HepG2 (cell line): ENCODE results near the gene SF3A2. TPM values are rescaled to one million over a fixed set of nuclear protein-coding genes. Genes with fewer than 3 reads are reported as not detected.
A peak's percentile ranks its signal among the peaks of the same experiment; 100 is the strongest.

Source experiments
- DDIT3 ChIP-seq: sonication (generic); formaldehyde crosslinking; IDR thresholded peaks from 2 replicates; pipeline ENCODE4 v1.4.0; 2020; ENCODE audit warnings: mild to moderate bottlenecking, missing genetic modification reagents
- FOSL1 ChIP-seq: sonication (generic); formaldehyde crosslinking; IDR thresholded peaks from 2 replicates; pipeline ENCODE4 v1.9.0; 2021; ENCODE audit warnings: missing genetic modification reagents, borderline replicate concordance
- GRHL1 ChIP-seq: sonication (generic); formaldehyde crosslinking; conservative IDR thresholded peaks from 2 replicates; pipeline ENCODE4 v1.8.0; 2022; ENCODE audit warnings: missing genetic modification reagents
- MLXIP ChIP-seq: sonication (generic); formaldehyde crosslinking; IDR thresholded peaks from 2 replicates; pipeline ENCODE4 v1.9.0; 2021; ENCODE audit warnings: missing genetic modification reagents, borderline replicate concordance
- MTF1 ChIP-seq: sonication (generic); formaldehyde crosslinking; IDR thresholded peaks from 2 replicates; pipeline ENCODE4 v1.5.0; 2020; ENCODE audit warnings: missing genetic modification reagents
- MZF1 ChIP-seq: sonication (generic); formaldehyde crosslinking; IDR thresholded peaks from 2 replicates; pipeline ENCODE4 v1.8.1; 2023; ENCODE audit warnings: mild to moderate bottlenecking, missing genetic modification reagents, borderline replicate concordance
- RORA ChIP-seq: sonication (generic); formaldehyde crosslinking; IDR thresholded peaks from 2 replicates; pipeline ENCODE4 v1.5.0; 2020; ENCODE audit warnings: mild to moderate bottlenecking, missing genetic modification reagents, moderate library complexity
- SMARCC2 ChIP-seq: fragments of 450-650 bp; IDR thresholded peaks from 2 replicates; pipeline ENCODE4 v1.6.1; 2017; ENCODE audit warnings: antibody characterized with exemption, mild to moderate bottlenecking
- SOX5 ChIP-seq: IDR thresholded peaks from 2 replicates; pipeline ENCODE4 v1.6.1; 2016; ENCODE audit warnings: borderline replicate concordance
- SP140L ChIP-seq: sonication (generic); formaldehyde crosslinking; IDR thresholded peaks from 2 replicates; pipeline ENCODE4 v1.4.0; 2020; ENCODE audit warnings: missing genetic modification reagents, borderline replicate concordance
- TRIM22 ChIP-seq: fragments of 450-650 bp; IDR thresholded peaks from 2 replicates; pipeline ENCODE4 v1.6.1; 2017
- ZGPAT ChIP-seq: IDR thresholded peaks from 2 replicates; pipeline ENCODE4 v1.6.1; 2016; ENCODE audit warnings: mild to moderate bottlenecking
- ZNF580 ChIP-seq: IDR thresholded peaks from 2 replicates; pipeline ENCODE4 v1.6.1; 2016; ENCODE audit warnings: low read depth, borderline replicate concordance
- ZNF644 ChIP-seq: IDR thresholded peaks from 2 replicates; pipeline ENCODE4 v1.6.1; 2016; ENCODE audit warnings: low read depth
- ZNF891 ChIP-seq: sonication (generic); formaldehyde crosslinking; IDR thresholded peaks from 2 replicates; pipeline ENCODE4 v1.5.0; 2020; ENCODE audit warnings: mild to moderate bottlenecking, missing genetic modification reagents
- polyA plus RNA-seq, 8 experiments: library from polyadenylated mRNA; depleted of rRNA in 3 of 8; stranded (reverse) in 7 of 8; unstranded in 1 of 8; fragments of >200 nt; fragmentation: Illumina TruSeq in 4 of 8; extraction: Trizol in 4 of 8; gene quantifications; 2 replicates each; pipeline versions ENCODE4 v1.2.1 to v1.2.3, GENCODE V29; 2011 to 2016; ENCODE audit warnings: low read depth in 4 of 8, missing spikeins in 1 of 8, mixed read lengths in 1 of 8; ENCODE audit not compliant: insufficient read depth in 1 of 8
- total RNA-seq, 5 experiments: library from RNA; depleted of rRNA; stranded (reverse); fragments of >200 nt; fragmentation: Illumina TruSeq; extraction: Trizol; gene quantifications; 2 replicates each; pipeline ENCODE4 v1.2.3, GENCODE V29; 2016; ENCODE audit warnings: low read depth in 1 of 5

The SF3A2 gene
- total and polyA plus RNA-seq, 2 of the 13 experiments (the other 11 are each of a cell fraction or from before 2014, with no cell fraction given) = 8.6 to 8.8 TPM

GRCh38 chr19:2212861-2213711 lies 23.5 kb upstream of the SF3A2 start (continued):
- TF ChIP-seq ZNF580 (peak; percentile 87; the same call in 1 of the 2 replicates), MZF1 (CRISPR knock-in tag) (no peak), SOX5 (CRISPR knock-in tag) (peak; percentile 52; the same call in 1 of the 2 replicates), ZNF891 (0 out of 2 replicates have a peak, but pooled peaks have one; percentile 39), ZNF644 (CRISPR knock-in tag) (no peak), MTF1 (CRISPR knock-in tag) (peak; percentile 81), TRIM22 (no peak), GRHL1 (CRISPR knock-in tag) (no peak), SP140L (0 out of 2 replicates have a peak, but pooled peaks have one; percentile 43), SMARCC2 (no peak), MLXIP (peak; percentile 79; the same call in 1 of the 2 replicates), DDIT3 (CRISPR knock-in tag) (no peak), RORA (CRISPR knock-in tag) (no peak), ZGPAT (CRISPR knock-in tag) (peak; percentile 78), FOSL1 (peak; percentile 40; the same call in 1 of the 2 replicates)
